ENCODE measurements around the gene C6orf47.
"Not testable (repeated sequence)": the region's sequence is repeated elsewhere in the genome, so short reads cannot be mapped to it uniquely, and the experiment has no call there.

Gene C6orf47, protein sequence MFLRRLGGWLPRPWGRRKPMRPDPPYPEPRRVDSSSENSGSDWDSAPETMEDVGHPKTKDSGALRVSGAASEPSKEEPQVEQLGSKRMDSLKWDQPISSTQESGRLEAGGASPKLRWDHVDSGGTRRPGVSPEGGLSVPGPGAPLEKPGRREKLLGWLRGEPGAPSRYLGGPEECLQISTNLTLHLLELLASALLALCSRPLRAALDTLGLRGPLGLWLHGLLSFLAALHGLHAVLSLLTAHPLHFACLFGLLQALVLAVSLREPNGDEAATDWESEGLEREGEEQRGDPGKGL

DNA sequence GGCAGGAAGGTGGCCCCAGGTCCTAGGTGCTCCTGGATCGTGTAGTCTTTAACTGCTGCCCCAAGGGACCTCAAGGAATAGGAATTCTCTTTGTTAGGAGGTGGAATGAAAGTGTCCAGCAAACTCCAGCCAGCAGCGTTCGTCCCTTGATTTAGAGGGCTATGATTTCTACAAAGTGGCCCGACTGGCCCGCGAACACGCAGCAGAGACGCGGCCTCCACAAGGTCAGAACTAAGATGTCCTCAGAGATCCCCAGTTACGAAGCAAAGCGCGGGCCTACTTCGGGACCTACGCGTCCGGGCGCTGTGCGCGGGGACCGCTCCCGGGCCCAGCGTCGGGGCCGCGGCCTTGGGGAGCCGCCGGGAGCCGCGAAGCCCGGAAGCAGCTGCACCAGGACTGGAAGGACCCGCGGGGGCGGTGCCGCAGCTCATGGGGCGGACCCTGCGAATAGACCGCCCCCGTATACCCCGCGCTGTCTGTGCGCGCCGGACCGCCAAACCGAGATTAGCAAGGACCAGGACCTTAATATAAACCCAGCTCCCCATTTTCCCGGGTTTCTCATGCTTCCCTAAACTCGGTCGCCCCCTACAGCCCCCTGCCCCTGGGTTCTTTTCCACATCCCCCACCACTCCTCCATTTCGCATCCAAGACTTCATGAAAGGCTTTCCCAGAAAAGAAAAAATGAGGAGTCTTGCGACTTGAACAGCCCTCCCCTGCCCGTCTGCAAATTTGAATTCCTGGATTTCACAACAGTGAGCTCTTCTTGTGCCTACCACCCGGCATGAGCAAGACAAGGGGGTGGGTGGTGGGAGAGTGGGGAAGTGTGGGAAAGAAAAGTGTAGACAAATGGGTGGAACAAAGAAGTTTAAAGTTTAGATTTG, at the start of gene C6orf47:
C6orf47 (minus strand) TSS at position 398 of the 881 bp plus-strand sequence. CDS start 831 bp downstream, outside the sequence.
- peak; percentile 85 for DNase-seq

DNA sequence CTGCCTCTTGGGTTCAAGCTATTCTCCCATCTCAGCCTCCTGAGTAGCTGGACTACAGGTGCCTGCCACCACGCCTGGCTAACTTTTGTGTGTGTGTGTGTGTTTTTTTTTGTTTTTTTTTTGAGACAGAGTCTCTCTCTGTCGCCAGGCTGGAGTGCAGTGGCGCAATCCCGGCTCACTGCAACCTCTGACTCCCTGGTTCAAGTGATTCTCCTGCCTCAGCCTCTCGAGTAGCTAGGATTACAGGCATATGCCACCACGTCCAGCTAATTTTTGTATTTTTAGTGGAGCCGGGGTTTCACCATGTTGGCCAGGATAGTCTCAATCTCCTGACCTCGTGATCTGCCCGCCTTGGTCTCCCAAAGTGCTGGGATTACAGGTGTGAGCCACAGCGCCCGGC, 48.6 kb upstream of the C6orf47 start:
- not testable (repeated sequence) for DNase-seq

DNA sequence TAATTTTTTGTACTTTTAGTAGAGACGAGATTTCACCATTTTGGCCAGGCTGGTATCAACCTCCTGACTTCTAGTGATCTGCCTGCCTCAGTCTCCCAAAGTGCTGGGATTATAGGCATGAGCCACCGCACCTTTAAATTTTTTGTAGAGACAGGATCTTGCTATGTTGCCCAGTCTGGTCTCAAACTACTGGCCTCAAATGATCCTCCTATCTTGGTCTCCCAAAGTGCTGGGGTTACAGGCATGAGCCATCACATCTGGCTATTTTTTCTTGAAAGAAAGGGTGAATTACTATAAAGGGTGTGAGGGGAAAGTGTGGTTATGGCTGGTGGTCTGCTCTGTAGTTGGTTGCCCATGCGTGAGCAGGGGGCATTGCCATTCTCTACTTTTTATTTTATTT, 47.6 kb upstream of the C6orf47 start:
- DNase-seq, result no peak

DNA sequence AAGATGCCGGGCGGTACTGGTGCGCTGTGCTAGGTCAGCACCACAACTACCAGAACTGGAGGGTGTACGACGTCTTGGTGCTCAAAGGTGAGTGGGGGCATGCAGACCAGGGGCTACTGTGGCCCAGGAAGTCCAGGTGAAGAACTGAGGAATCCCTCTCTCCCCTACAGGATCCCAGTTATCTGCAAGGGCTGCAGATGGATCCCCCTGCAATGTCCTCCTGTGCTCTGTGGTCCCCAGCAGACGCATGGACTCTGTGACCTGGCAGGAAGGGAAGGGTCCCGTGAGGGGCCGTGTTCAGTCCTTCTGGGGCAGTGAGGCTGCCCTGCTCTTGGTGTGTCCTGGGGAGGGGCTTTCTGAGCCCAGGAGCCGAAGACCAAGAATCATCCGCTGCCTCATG, 47.1 kb upstream of the C6orf47 start:
- DNase-seq, result no peak

DNA sequence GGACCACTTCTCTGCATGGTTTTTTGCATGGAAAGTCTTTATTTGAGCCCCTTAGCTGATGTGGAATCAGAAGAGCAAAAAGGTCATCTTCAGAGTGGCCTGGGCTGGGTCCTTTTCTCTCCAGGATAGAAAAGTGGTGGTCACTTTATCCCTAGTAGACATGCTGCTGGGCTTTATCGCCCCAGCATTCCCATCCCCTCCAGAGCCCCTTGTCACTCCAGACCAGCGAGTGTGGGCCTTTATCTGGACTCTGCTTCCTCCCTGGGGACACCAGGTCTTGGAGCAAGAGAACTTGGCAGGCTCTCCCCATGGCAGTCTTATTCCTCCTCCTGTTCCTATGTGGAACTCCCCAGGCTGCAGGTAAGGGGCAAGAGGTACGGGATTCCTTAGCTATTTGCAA, 46.0 kb upstream of the C6orf47 start, which contains the start of gene LY6G6F:
LY6G6F (plus strand) TSS at position 268 of the 400 bp plus-strand sequence; CDS start at position 309, 41 bp downstream.
- DNase-seq, result no peak

DNA sequence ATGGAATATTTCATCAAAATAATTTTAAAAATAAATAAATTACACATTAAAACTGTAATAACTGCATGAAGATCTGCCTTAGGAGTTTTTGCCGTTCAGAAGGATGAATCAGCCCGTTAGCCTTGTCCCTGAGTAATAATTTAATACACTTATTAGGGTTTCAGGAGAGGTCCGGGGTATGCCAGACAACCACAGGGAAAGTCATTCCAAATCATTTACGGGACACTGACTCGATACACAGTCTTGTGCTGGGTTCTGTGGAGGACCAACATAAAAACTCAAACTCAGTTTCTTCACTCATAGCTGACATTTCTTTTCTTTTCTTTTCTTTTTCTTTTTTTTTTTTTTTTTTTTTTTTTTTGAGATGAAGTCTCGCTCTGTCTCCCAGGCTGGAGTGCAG, 45.4 kb upstream of the C6orf47 start:
- peak; percentile 28 for DNase-seq

DNA sequence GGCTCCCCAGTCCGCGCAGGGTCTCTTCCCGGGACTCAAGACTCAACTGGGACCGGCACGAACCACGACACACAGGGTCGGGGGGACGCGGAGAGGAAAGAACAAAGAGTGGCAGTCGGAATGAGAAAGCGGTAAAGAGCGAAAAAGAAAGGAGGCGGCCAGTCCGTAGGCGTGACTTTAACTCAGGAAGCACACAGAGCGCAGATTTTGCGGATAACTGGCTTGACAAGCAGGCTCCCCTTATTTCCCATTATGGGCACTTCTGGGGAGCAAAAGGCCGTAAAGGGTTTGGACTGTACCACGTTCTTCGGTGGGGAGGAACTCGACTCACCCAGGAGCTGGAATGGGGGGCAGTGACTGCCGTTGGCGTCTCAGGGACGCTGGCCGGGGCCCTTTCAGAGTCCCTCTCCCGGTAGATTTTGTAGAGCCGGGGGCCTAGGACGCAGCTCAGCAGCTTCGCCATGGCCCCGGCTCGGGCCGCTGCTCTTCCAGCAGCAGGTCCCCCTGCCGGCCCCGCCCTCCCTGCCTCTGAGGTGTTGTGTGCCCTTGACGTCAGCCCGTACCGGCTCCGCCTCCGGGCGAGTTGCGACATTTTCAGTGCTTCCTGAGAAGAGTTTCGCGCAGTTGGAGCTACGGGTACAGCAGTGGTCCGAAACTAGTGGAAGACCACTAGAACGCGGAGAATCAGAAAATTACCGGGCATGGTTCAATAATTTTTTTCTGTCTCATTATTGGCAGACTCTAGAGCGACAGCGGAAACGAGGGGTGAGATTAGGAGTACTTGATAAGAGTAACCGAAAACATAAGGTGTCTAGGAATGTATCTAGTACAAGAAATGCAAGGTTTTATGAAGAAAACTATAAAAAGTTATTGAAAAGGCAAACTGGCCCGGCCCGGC, 42.5 kb upstream of the C6orf47 start, which contains the start of gene ABHD16A:
ABHD16A (minus strand) TSS at position 506 of the 898 bp plus-strand sequence; CDS start at position 463, 43 bp downstream.
- peak; percentile 99 for DNase-seq

DNA sequence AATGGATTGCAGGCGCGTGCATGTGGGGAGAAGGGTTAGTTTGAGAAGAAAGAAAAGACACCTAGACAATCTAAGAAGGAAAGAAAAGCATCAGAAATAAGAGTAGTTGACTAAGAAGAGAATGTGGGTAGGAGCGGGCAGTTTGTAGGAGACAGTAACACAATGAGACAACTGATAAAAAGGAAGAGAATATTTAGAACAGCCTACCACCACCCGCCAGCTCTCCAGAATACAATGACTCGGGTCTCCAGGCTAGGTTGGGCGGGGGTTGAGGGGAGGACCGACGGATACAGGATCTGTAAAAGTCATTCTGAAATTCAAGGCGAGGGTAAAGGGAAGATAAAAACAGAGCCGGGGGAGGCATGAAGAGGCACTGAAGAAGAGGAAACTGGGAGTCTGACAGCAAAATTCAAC, 41.8 kb upstream of the C6orf47 start:
- no peak for DNase-seq

DNA sequence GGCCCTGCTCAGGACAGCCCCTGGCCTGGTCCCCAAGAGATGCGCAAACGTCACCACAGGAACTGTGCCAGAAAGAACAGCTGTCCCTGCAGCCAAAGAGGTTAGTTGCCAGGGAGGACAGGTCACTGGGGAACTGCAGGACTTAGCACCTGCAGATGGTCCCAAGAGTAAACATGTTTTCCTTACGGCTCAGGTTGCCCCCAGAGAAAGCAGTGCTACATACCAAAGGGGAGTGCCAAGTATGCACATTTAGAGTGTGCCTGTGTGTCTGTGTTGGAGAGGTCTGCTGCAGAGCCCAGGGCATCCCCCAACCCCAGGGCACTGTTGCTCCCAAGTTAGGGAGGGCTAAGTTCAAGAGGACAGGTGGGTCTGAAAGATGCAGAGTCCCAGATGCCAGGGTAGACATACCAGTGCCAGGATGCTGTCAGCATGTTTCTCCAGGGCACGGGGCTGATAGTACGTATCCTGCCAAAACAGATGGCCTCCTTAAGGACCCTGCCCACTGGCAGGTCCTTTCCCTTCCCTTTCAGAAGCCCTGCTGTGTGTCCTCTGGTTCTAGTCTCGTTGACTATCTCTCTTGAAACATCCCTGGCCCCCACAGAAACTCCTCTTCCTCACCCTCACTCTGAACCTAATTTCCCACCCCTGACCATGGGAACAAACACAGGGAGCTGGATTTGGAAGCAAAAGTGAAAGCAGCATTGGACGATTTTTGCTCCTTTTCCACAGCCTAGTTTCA, 41.3 kb upstream of the C6orf47 start:
- DNase-seq, result peak; percentile 30

DNA sequence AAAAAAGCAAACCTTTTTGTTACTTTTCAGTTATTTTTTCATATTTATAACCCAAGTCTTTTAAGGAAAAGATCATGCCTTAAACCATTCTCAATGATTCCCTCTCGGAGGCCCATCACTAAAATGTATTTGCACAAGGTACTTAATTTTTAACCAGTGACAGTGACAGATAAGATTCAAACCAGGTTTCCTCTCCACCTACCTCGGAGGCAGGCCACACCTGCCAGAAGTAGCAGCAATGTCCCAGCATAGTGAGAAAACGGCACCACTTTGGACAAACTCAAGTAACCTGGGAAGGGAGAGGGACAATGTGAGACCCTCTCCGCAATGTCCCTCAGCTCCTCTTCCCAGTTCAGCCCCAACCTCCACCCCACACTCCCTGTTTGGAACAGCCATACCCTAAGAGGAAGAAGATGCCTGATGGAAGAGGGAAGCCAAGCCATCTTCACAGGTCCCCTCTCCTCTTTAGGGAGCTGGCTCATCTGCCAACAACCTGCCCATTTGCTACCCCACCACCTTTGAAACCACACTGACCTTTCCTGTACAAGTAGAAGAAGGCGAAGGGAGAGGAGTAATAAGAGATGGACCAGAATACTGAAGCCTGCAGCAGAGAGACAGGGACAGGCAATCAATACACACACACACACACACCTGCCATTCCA, 40.3 kb upstream of the C6orf47 start:
- no peak for DNase-seq

DNA sequence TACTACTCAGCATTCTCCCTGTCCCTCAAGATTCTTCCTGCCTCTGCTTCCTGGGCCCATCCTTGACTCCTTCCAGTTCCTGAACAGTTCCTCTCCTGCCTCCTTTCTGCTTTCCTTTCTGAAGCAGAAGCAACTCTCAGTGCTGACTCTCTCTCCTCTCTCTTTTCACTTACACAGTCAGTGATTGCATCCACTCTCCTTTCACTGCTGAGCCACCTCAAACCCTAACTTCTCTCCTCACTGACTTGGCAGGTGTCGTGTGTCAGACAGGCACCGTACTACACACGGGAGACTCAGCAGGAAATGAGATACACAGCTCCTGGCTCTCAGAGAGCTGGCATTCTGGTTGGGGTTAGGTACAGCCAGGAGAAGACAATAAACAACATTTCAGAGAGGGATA, 37.0 kb upstream of the C6orf47 start:
- DNase-seq, result no peak

DNA sequence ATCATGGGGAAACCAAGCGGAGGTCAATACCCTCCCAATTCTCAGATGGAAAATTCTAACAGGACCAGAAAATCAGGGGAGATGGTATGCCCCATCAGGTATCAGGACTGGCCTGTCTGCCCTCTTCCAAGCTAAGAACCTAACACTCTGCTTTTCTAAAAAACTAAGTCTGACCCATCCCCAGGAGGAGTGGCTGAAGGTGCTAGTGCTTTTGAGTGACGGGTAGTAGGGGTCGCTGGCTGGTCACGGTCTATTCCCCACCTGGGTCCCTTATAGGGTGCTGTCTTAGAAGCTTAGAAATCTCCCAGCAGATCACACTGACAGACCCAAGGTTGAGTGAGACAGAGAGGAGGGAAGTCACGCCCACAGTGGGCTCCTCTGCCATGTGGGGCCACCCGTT, 33.0 kb upstream of the C6orf47 start:
- DNase-seq, result no peak

DNA sequence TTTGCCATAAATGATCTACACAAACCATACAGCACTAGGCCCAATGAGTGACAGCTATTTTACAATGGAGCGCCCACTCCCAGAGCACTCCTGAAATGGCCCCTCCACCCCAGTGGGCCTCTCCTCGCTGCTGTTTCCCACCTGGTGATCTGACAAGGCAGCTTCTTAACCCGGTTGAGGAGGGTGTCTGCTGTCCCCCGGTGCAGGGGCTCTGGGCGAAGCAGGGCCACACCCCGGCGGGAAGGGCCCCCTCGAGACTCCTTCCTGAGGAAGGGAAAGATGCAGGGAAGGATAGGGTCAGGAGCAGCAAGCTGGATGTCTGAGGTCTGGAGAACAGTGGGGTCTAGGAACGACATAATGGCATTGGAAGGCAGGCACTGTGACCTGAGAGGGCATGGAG, 32.3 kb upstream of the C6orf47 start:
- DNase-seq, result no peak

DNA sequence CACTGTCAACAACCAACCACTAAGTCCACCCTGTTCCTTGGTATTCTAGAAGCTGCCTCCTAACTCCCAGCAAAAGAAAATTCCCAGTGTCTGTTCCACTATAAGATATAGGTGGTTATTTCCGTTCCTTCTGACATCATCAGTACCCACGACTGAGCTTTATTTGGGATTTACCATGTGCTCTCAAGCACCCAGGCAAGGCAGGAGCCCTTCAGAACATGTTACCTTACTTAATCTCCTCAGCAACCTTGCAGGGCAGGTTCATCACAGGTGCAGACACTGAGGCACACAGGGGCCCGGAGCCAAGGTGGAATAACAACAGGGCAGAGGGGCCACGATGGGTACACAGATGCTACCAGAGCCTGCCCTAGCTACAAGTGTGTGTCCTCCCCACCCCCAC, 31.8 kb upstream of the C6orf47 start:
- DNase-seq, result no peak

DNA sequence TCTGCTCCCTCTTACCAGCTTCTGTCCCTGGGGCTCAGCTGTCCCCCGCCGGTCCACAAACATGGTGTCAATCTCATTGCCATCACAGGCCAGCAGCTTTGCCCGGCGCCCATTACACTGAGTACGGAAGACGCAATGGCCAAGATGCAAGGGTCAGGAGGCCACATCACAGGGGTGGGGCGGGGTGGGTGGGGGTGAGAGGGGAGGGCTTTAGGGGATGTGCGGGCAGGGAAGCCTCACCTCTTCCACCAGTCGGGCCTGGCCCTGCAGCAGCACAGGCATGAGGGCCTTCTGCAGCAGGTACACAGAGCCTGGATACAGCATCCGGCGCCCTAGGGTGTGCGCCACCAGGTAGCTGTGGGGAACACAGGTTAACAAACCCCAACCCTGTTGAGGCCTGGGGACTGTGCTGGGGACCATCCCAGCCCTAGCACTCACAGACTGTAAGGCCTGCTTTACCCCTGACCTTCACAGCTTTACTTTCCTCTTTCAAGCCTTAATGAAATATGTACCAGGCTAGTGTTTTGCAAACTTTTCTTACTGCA, 31.1 kb upstream of the C6orf47 start:
- DNase-seq, result no peak

DNA sequence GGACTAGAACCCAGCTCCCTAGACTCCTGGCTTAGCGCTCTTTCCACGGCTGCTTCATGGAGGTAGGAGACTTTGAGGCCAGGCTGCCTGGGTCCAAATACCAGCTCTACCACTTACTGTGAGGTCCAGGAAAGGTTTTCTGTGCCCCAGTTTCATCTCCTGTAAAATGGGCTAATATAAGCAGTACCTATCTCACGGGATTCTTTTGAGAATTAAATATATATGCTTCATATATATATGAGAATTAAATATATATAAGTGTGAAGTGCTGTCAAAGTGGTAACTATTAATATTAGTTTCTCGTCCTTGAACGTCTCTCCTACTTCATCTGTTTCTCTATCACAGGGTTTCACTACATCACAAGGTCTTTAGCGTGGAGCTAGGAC, 30.5 kb upstream of the C6orf47 start:
- no peak for DNase-seq

DNA sequence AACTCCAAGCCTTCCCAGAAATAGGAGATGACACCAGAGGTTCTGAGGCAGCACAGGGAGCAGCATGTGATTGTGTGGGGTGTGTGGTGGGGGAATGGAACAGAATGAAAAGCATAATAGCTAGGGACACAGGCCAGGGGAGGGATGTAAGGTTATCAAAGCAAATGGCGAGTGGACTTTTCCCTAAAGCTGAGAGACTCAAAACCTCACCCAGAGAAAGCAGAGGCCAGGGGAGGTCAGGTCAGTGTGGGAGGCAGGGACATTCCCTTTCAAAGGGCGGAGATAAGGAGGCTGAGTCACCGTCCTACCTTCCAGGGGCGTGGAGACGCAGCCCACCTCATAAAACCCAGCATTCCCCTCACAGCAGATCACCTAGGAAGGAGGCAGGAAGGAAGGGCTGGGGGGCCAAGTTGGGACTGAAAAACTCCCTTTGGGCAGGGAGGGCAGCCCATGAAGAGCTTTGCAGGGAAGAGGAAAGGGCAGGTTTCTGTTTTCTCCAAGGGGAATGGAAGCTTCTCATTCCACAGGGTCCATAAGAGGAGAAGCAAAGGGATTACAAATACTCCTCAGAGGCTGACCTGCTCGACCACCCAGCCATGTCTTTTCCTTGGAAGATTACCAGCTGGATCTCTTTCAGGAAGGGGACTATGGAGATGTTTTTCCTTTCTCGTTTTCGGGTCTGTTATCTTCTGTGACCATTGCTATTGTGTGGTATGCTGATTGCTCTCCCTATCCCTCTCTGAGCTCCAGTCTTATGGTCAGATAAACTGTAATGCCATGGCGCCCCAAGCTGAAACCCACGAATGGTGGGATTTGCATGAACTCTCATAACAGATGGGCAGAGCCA, 29.9 kb upstream of the C6orf47 start:
- DNase-seq, result no peak

DNA sequence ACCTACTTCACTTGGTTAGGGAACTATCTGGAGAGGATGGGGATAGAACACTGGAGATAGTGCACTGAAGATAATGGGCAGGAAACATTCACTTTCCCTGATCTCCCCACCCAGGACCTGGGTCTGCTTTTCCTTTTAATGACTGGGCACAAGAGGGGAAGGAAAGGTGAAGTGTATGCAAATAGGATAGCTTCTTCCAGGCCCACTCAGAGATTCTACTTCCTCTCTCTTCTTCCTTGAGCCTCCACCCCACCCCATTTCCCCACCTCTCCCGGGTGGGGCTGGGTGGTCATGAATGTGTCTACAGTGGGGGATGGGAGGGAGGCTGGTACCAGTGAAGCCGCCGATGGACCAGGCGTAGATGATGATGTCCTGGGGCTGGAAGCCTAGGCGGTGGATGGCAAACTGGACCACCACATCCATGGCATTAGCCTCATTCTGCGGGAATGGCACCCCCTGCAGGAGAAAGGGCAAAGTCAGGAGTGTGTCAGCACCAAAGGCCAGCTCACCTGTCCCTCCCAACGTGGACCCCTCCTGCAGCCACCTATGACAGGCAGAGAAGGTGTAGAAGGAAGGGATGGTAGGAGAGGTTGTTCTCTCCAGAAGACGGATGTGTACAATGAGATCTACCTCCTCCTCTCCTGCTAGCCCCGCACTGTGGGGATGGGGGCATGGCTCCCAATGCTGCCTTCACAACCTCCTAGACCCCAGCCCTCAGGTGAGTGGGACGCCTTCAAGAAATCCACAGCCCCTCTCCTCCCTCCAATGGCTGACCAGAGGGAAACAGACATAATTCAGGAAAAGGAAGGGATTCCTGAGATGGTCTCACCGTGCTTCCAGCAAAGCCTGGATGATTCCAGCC, 28.9 kb upstream of the C6orf47 start:
- DNase-seq, result no peak
